GM12872 (cell line): ENCODE data around the gene CAPN1.

Experiments
- CTCF ChIP-seq: IDR thresholded peaks from 3 replicates; pipeline ENCODE4 v1.5.1; 2011; ENCODE audit warnings: low read depth, mild to moderate bottlenecking, low read length, moderate library complexity; ENCODE audit not compliant: insufficient read depth

CAPN1 gene

GRCh38 chr11:65243797-65244196 lies 62.1 kb downstream of the CAPN1 start:
- no peak for TF ChIP-seq CTCF

GRCh38 chr11:65246506-65246905 lies 64.8 kb downstream of the CAPN1 start:
- no peak for TF ChIP-seq CTCF

- no peak for TF ChIP-seq CTCF
These were observed 69.7 kb downstream of the CAPN1 start for GRCh38 chr11:65251476-65251875.

GRCh38 chr11:65254724-65255123 lies 73.0 kb downstream of the CAPN1 start:
- no peak for TF ChIP-seq CTCF

GRCh38 chr11:65258988-65259387 lies 77.3 kb downstream of the CAPN1 start:
- TF ChIP-seq CTCF = no peak

- no peak for TF ChIP-seq CTCF
These were observed 78.6 kb downstream of the CAPN1 start for GRCh38 chr11:65260302-65260701.

GRCh38 chr11:65260756-65261590 lies 79.2 kb downstream of the CAPN1 start:
- TF ChIP-seq CTCF = no peak
